Uterus (tissue), 4 donors: ENCODE measurements around the gene WSCD2. TPM values are rescaled to one million over a fixed set of nuclear protein-coding genes. Genes with fewer than 3 reads are reported as not detected.

ENCODE experiments used
- DNase-seq, 2 donors: peaks; one replicate each; pipeline ENCODE4 v3.0.0-alpha.2; 2019 to 2020
- H3K27ac ChIP-seq, 2 donors: fragments of 200-600 bp; sonication (generic); 1 replicate in 1 of 2; 2 replicates in 1 of 2; pipeline ENCODE4 v1.5.1; 2016 to 2018
- H3K27me3 ChIP-seq, 2 donors: fragments of 200-600 bp; sonication (generic); one replicate each; pipeline ENCODE4 v1.5.1; 2018 to 2019; ENCODE audit warnings: control low read depth in 1 of 2
- H3K36me3 ChIP-seq, 2 donors: fragments of 200-600 bp; sonication (generic); one replicate each; pipeline ENCODE4 v1.5.1; 2019; ENCODE audit warnings: control low read depth in 1 of 2
- H3K4me1 ChIP-seq, 2 donors: fragments of 200-600 bp; sonication (generic); one replicate each; pipeline ENCODE4 v1.5.1; 2018 to 2019; ENCODE audit warnings: control low read depth in 1 of 2
- H3K4me3 ChIP-seq, 2 donors: fragments of 200-600 bp; sonication (generic); 1 replicate in 1 of 2; 2 replicates in 1 of 2; pipeline ENCODE4 v1.5.1; 2018 to 2019; ENCODE audit warnings: mild to moderate bottlenecking in 1 of 2
- H3K9me3 ChIP-seq, 2 donors: fragments of 200-600 bp; sonication (generic); one replicate each; pipeline ENCODE4 v1.5.1; 2019; ENCODE audit warnings: control low read depth in 1 of 2
- CTCF ChIP-seq, 4 experiments: fragments of 200-600 bp in 2 of 4; fragments of 450-650 bp in 2 of 4; sonication (generic) in 2 of 4; IDR thresholded peaks; one replicate each; pipeline ENCODE4 v1.5.1; 2016 to 2019; ENCODE audit warnings: antibody characterized with exemption in 4 of 4, mild to moderate bottlenecking in 2 of 4, moderate library complexity in 1 of 4
- POLR2A ChIP-seq, 2 donors: fragments of 450-650 bp; IDR thresholded peaks; one replicate each; pipeline ENCODE4 v1.6.1; 2016; ENCODE audit warnings: antibody characterized with exemption in 2 of 2, mild to moderate bottlenecking in 1 of 2, moderate library complexity in 1 of 2
- intact Hi-C: fragments of 100-400 bp; cut with DNase I; formaldehyde crosslinking; loops from one replicate; pipeline ENCODE4 v1.15.1; 2023; ENCODE audit warnings: low total_unique reads
- total RNA-seq, 4 donors: library from RNA; depleted of rRNA in 3 of 4; stranded (reverse); fragments of >200 nt in 3 of 4; gene quantifications; one replicate each; pipeline versions ENCODE4 v1.1.0 to v1.2.4, GENCODE V29; 2014 to 2023
- donor health status: DM: yes; HTN: yes; CAD: no.

WSCD2 gene
- 10 to 100 TPM in 2 of 4 donors, 1 to 10 TPM in 2; 3.3 to 65.3 (median 17.2) TPM for total RNA-seq

GRCh38 chr12:108129017-108129812 is at the start of gene WSCD2:
Gene WSCD2 (plus strand): TSS chr12:108129288. CDS start chr12:108195833, 66,545 bp downstream.
- Histone ChIP-seq H3K27ac (peak within 1 kb of the TSS; percentile 84 to 92), H3K36me3 (no peaks in the 10 kb centered on the region), H3K4me3 (peak within 1 kb of the TSS; percentile 42 to 66), H3K27me3 (no peaks in the 10 kb centered on the region), H3K9me3 (no peaks in the 10 kb centered on the region), H3K4me1 (no peaks in the 10 kb centered on the region)
- DNase-seq: peak; percentile 67 to 68
- intact Hi-C loops: no loop called here
- TF ChIP-seq POLR2A (IDR thresholded peaks at IDR 0.05) (peak in 1 of 2 donors; percentile 40), CTCF (IDR thresholded peaks at IDR 0.05) (peak in 3 of 4 experiments; percentile 24 to 59 (median 56))

DNA sequence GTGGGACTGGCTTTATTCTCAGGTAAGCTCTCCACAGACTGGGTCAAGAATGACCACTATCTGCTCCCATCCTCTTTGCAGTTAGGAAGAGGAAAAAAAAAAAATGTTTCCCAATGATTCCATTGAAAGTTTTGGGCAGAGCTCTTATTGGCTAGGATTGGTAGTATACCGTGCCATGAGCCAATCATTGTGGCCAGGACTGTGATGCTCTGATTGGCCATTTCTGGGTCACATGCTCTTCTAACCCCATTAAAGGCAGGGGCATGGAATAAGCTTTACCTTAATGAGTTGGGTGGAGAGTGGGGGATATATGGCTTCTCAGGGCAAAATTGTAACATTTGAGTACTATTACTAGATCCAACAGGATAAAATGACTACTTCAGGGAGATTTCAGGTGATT is 49.4 kb upstream of the WSCD2 start:
- intact Hi-C loops: no loop called here
- no peak for TF ChIP-seq POLR2A (IDR thresholded peaks at IDR 0.05)
- TF ChIP-seq CTCF (IDR thresholded peaks at IDR 0.05): no peak
- Histone ChIP-seq H3K4me3 (no peak overlapping the region), H3K36me3 (no peaks in the 10 kb centered on the region), H3K27ac (no peak overlapping the region), H3K9me3 (no peaks in the 10 kb centered on the region), H3K4me1 (no peaks in the 10 kb centered on the region), H3K27me3 (no peaks in the 10 kb centered on the region)
- DNase-seq: no peak

- Histone ChIP-seq H3K4me1 (no peaks in the 10 kb centered on the region), H3K4me3 (no peak overlapping the region), H3K27ac (no peak overlapping the region), H3K9me3 (no peaks in the 10 kb centered on the region), H3K27me3 (no peaks in the 10 kb centered on the region), H3K36me3 (no peaks in the 10 kb centered on the region)
- no peak for DNase-seq
- intact Hi-C loops: no loop called here
- TF ChIP-seq POLR2A (IDR thresholded peaks at IDR 0.05) (no peak), CTCF (IDR thresholded peaks at IDR 0.05) (no peak)
Measured at GRCh38 chr12:108080363-108080762, 48.7 kb upstream of the WSCD2 start.

DNA sequence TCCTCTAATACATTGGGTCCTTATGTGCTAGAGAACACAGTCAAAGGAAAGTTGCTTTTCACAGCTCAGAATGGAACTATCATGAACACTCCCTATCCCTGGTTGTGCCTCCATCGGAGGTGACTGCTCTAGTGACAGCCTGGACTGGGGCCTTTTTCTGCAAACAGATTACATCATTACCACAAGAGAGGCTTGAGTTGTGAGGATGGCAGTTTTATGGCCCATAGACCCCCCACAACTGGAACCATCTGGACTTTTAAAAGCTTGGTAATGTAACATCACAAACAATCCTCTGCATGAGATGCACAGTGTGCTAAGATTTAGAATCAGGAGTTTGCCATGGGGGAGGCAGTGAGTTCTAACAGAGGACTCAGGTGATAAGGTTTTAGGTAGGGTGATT is 46.6 kb upstream of the WSCD2 start:
- Histone ChIP-seq H3K9me3 (peaks cover 0 to 4% of the 10 kb centered on the region in 2 donors), H3K4me1 (no peaks in the 10 kb centered on the region), H3K4me3 (no peak overlapping the region), H3K27me3 (no peaks in the 10 kb centered on the region), H3K36me3 (no peaks in the 10 kb centered on the region), H3K27ac (no peak overlapping the region)
- no peak for DNase-seq
- no peak for TF ChIP-seq POLR2A (IDR thresholded peaks at IDR 0.05)
- no peak for TF ChIP-seq CTCF (IDR thresholded peaks at IDR 0.05)
- intact Hi-C loops: no loop called here

DNA sequence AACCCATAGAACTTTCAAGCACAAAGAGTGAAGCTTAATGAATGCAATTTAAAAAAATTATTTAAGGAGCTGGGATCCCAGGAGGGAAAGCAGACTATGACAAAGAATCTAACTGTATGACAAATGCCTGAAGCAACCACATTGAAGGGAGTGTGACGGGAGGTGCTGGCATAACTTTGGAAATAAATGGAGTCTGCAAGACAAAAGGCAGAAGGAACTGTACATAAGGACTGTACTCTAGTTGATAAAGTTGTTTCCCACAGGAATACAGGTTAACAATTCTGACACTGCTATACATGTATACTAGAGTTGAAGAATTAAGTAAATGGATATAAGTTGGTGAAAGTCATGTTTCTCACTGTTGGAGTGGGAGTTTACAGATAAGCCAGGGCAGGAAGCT is 41.2 kb upstream of the WSCD2 start:
- DNase-seq: no peak
- H3K27ac ChIP-seq: no peak overlapping the region
- no peaks in the 10 kb centered on the region for H3K27me3 ChIP-seq
- no peaks in the 10 kb centered on the region for H3K4me1 ChIP-seq
- no peak for TF ChIP-seq CTCF (IDR thresholded peaks at IDR 0.05)
- TF ChIP-seq POLR2A (IDR thresholded peaks at IDR 0.05): no peak
- no peaks in the 10 kb centered on the region for H3K36me3 ChIP-seq
- peaks cover 0 to 14% of the 10 kb centered on the region in 2 donors for H3K9me3 ChIP-seq
- intact Hi-C loops: no loop called here
- no peak overlapping the region for H3K4me3 ChIP-seq
